Tongue (tissue), 2 donors: ENCODE data around the gene TAF6. TPM values are rescaled to one million over a fixed set of nuclear protein-coding genes. Genes with fewer than 3 reads are reported as not detected.

ENCODE experiments used
- DNase-seq: peaks from one replicate; pipeline ENCODE4 v3.0.0-alpha.2; 2015
- total RNA-seq: library from RNA; depleted of rRNA; stranded (reverse); fragments of >200 nt; gene quantifications from one replicate; pipeline ENCODE4 v1.2.3, GENCODE V29; 2014

TAF6 gene
- total RNA-seq, result 38.6 TPM

DNA sequence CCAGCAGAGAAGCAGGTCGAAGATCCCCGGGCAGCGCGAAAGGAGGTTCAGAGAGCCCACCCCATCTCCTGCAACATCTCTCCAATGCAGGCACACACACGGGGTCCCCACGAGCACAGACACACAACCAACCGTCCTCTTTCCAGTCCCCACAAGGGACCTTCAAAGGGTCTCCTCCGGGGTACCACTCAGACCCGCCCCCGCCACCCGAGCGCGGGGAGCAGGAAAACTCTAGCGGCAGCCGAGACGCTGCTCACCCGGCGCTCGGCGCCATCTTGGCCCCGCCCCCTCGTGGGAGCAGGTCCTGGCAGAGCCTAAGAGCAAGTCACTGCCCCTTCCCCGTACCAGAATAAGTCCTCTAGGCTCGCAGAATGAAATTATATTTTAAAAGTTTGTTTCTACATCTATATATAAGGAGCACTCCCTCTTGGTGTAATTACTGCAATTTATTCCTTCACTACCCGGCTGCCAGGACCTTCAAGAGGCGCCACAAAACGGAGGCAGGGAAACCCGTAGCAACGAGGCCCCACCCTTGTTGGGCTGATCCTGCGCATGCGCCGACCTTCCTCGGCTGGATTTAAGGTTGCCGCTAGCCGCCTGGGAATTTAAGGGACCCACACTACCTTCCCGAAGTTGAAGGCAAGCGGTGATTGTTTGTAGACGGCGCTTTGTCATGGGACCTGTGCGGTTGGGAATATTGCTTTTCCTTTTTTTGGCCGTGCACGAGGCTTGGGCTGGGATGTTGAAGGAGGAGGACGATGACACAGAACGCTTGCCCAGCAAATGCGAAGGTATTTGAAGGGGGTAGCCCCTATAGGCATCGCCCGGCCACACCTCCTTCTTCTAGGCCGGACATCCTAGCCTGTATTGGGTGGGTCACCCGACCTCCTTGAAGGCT is at the start of gene TAF6, which contains the start of gene CNPY4:
TSS of gene TAF6 (minus strand) at position 287 of the 898 bp plus-strand sequence. CDS start 5,149 bp downstream, outside the sequence.
TSS of gene CNPY4 (plus strand) at position 563 of the 898 bp plus-strand sequence. CDS start at position 674, 111 bp downstream.
- DNase-seq, result peak; percentile 99

- peak; percentile 50 for DNase-seq
Observed at GRCh38 chr7:100167912-100168323, 48.8 kb upstream of the TAF6 start.

GRCh38 chr7:100166970-100167911 is 48.1 kb upstream of the TAF6 start:
- peak; percentile 43 for DNase-seq

DNA sequence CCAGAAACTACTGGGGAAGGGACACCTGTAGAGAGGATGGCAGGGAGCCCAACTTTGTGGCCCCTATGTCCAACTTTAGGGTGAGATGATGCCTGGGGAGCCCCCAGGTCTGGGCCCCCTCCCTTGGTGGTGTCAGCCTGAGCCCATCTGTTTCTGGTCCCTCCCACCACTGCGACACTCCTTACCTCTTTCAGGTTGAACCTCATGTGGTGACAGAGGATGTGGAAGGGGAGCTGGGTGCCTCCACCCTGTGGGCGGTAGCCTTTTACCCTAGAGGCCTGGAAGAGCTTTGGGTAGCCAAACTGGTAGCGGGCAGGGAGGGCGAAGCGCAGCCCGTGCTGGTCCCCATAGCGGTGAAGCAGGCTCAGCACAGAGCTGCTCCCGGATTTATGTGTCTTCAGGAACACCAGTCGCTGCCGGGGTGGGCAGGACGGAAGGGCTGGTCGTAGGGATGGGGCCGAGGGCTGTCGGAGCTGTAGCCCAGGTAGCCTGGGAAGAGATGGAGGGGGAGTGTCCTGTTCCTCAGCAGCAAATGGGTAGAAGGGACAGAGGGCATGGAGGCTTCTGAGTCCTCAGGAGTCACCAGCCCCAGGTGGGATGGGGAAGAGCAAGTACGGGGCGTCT is 47.3 kb upstream of the TAF6 start:
- no peak for DNase-seq

- DNase-seq, result no peak
Observed at GRCh38 chr7:100163871-100164270, 44.7 kb upstream of the TAF6 start.

GRCh38 chr7:100163006-100163531 is 43.9 kb upstream of the TAF6 start:
- DNase-seq, result peak; percentile 58

DNA sequence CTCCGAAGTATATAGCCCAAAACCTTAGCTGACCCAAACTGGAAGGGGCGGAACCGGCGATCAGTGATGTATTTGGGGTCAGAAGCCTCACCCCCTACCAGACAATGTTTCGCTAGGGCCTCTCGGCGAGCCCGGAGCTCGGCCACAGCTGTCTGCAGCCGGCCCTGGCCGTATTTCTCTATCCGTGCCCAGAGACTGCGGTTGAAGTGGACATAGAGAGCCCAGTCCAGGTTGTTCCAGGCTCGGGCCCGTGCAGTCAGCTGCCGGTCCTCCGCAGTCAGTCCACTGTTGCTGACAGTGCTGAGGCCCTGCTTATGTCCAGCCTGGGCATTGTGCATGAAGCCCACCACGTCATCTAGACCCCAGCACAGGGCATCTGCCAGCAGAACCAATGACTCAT is 40.9 kb upstream of the TAF6 start:
- no peak for DNase-seq

GRCh38 chr7:100159099-100159623 is 40.0 kb upstream of the TAF6 start:
- no peak for DNase-seq

- peak; percentile 94 for DNase-seq
Observed at GRCh38 chr7:100158229-100159098, 39.3 kb upstream of the TAF6 start, which contains the start of gene TRAPPC14. TRAPPC14 (minus strand) TSS chr7:100158723; CDS start chr7:100158499, 224 bp downstream.

- no peak for DNase-seq
Observed at GRCh38 chr7:100157334-100158228, 38.4 kb upstream of the TAF6 start.

GRCh38 chr7:100157069-100157333 is 37.8 kb upstream of the TAF6 start:
- no peak for DNase-seq

- DNase-seq, result no peak
Observed at GRCh38 chr7:100156331-100157068, 37.3 kb upstream of the TAF6 start.

- DNase-seq, result no peak
Observed at GRCh38 chr7:100155553-100156317, 36.6 kb upstream of the TAF6 start.

DNA sequence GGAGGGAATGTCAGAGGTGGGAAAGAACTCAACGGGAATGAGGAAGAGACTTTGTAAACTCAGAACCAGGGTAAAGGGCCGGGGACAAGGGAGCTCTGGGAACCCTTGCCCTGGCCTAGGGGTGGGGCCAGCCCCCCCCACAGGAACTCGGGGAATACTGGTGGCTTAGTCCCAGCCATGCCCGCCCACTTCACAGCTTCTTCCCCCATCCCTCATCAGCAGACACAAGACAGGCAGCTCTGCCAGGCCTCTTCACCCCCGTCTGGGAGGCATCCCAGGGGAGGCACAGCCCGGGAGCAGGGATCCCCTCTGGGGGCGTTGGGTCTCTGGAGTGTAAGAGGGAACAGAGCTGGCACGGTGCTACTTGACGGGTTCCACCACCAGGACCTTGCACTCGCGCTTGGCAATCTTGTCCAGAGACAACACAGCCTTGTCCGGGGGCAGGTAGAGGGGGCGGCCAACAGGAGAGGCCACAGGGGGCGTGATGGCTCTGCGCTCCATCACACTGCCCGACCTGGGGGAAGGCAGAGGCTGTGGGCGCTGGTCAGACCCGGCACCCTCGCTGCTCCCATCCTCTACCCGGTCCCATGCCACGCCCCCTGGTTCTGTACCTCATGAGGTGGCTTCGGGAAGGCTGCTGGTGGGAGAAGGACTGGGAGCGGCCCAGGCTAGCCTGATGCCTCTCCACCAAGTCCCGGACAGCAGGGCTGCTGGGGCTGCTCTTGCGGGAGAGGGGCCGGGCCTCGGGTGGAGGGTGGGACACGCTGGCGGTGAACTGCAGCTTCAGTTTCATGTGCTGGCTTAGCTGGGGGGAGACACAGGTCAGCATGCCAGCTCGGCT is 35.7 kb upstream of the TAF6 start:
- DNase-seq, result no peak

DNA sequence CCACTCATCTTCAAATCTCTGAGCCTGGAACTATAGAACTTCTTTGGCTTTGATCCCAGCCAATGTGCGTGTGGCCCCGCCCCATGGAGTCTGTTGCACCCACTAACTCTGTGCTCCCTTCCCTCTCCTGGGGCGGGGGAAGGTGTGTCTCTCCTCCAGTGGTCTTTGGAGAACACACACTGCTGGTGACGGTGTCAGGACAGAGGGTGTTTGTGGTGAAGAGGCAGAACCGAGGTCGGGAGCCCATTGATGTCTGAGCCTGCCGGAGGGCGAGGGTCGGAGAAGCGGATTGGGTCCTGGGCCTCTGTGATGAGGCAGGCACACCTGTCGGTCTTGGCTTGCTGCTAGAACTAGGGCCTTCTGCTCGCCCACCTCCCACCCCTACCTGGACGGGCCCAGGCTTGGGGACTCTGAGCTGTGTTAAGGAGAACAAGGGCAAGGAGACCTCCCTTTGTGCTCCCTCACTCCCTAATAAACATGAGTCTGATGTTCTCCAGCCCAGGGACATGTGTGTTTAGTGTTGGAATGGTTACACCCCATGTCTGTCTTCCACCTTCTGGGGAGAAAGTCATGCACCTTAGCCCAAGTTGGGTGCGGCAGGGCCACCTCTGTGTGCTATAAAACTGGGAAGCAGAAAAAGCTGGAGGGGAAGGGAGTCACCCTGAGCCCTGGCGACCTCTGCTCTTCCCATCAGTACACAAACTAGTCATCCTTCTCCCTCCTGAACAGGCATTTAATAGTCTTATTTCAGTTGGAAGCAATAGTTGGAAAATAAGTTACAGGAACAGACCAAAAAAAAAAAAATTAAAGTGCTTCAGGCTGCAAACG is 34.8 kb upstream of the TAF6 start:
- DNase-seq, result no peak

DNA sequence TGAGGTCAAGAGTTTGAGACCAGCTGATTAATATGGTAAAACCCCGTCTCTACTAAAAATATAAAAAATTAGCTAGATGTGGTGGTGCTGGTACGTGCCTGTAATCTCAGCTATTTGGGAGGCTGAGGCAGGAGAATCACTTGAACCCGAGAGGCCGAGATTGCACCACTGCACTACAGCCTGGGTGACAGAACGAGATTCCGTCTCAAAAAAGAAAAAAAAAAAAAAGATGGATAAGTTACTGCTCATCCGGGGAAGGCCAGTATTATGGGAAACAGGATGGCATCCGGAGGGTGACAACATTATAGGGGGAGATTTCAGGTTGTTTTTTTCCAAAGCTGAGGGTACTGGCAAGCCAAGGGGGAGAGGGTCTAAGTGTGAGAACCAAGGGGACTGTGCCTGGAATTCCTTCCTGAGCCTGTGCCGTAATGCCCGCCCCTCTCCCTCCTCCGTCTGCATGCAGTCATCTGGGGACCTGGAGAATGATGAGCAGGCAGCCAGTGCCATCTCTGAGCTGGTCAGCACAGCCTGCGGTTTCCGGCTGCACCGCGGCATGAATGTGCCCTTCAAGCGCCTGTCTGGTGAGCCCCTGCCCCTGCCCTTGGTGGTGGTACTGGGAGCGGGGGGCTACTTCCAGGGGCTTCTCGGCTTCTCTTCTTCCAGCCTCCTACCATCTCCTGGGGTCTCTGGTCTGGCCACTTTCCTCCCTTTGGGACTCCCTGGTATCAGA is 33.9 kb upstream of the TAF6 start:
- DNase-seq, result no peak
